PC-3 (cell line): ENCODE results near the gene SH3PXD2B. TPM values are rescaled to one million over a fixed set of nuclear protein-coding genes. Genes with fewer than 3 reads are reported as not detected.

Experiments
- ATAC-seq: fragments of 200-7000 bp; cut with Tn5 transposase; 2 replicates; pipeline ENCODE4 v1.9.1; 2020; ENCODE audit warnings: mild to moderate bottlenecking, moderate library complexity
- BruUV-seq: library from RNA; stranded (reverse); fragments of 400-500 nt; replicated peaks from 2 replicates; lab custom pipeline; 2021; lab: Mats Ljungman, UMichigan
- CTCF ChIA-PET: fragments of 300-600 bp; sonication (Branson Sonifier 250); formaldehyde crosslinking; loops from one replicate; lab custom pipeline; 2022; ENCODE audit warnings: antibody characterized with exemption; lab: Charles Lee
- POLR2A ChIA-PET: fragments of 300-600 bp; sonication (Branson Sonifier 250); formaldehyde crosslinking; loops from one replicate; lab custom pipeline; 2022; ENCODE audit warnings: antibody characterized with exemption; ENCODE audit not compliant: unreplicated experiment; lab: Charles Lee
- DNase-seq: peaks from one replicate; pipeline ENCODE4 v3.0.0-alpha.2; 2015
- H2AFZ ChIP-seq: fragments of 300-600 bp; sonication (generic); 2 replicates; pipeline ENCODE4 v1.6.0; 2016; ENCODE audit warnings: antibody characterized with exemption, low read length
- H3F3A ChIP-seq: fragments of 300-600 bp; sonication (generic); one replicate; pipeline ENCODE4 v1.6.0; 2017; ENCODE audit warnings: antibody characterized with exemption, low read length, control low read depth, mild to moderate bottlenecking; ENCODE audit not compliant: unreplicated experiment
- H3K27ac ChIP-seq: fragments of 300-600 bp; sonication (generic); 2 replicates; pipeline ENCODE4 v1.5.1; 2016; ENCODE audit warnings: mild to moderate bottlenecking, low read length
- H3K27me3 ChIP-seq: fragments of 300-600 bp; sonication (generic); 2 replicates; pipeline ENCODE4 v1.6.1; 2016; ENCODE audit warnings: low read length, mixed read lengths
- H3K36me3 ChIP-seq: fragments of 300-600 bp; sonication (generic); 2 replicates; pipeline ENCODE4 v1.6.1; 2016; ENCODE audit warnings: low read depth, mixed run types, low read length, mixed read lengths
- H3K4me1 ChIP-seq: fragments of 300-600 bp; sonication (generic); 2 replicates; pipeline ENCODE4 v1.5.1; 2016; ENCODE audit warnings: low read length; ENCODE audit not compliant: insufficient read depth
- H3K4me2 ChIP-seq: fragments of 300-600 bp; sonication (generic); 2 replicates; pipeline ENCODE4 v1.6.0; 2016; ENCODE audit warnings: low read length
- H3K4me3 ChIP-seq: fragments of 300-600 bp; sonication (generic); 2 replicates; pipeline ENCODE4 v1.5.1; 2016; ENCODE audit warnings: mild to moderate bottlenecking, low read length, mixed read lengths
- H3K79me2 ChIP-seq: fragments of 300-600 bp; sonication (generic); 2 replicates; pipeline ENCODE4 v1.6.1; 2017; ENCODE audit warnings: low read length, mixed read lengths
- H3K9ac ChIP-seq: fragments of 300-600 bp; sonication (generic); 2 replicates; pipeline ENCODE4 v1.6.0; 2016; ENCODE audit warnings: mild to moderate bottlenecking, low read length
- H3K9me2 ChIP-seq: fragments of 300-600 bp; sonication (generic); replicated peaks from 2 replicates; pipeline ENCODE4 v1.6.1; 2016; ENCODE audit warnings: mixed run types, low read length, mixed read lengths
- H3K9me3 ChIP-seq: fragments of 300-600 bp; sonication (generic); 2 replicates; pipeline ENCODE4 v1.6.1; 2016; ENCODE audit warnings: low read length, mixed read lengths
- H4K20me1 ChIP-seq: fragments of 300-600 bp; sonication (generic); 2 replicates; pipeline ENCODE4 v1.6.1; 2016; ENCODE audit warnings: low read length, mixed read lengths
- EZH2 ChIP-seq: fragments of 300-600 bp; sonication (generic); IDR thresholded peaks from one replicate; pipeline ENCODE4 v1.6.1; 2017; ENCODE audit warnings: antibody characterized with exemption, mild to moderate bottlenecking, low read length; ENCODE audit not compliant: unreplicated experiment
- intact Hi-C: fragments of 100-400 bp; cut with micrococcal nuclease; formaldehyde crosslinking; loops from 2 replicates; pipeline ENCODE4 v1.9.0; 2023
- total RNA-seq: library from RNA; depleted of rRNA; stranded (reverse); fragments of >200 nt; gene quantifications from 2 replicates; pipeline ENCODE4 v1.2.3, GENCODE V29; 2014; rRNA removed
- TF ChIP-seq, protein P1 (sequence below): fragments of 300-600 bp; sonication (generic); conservative IDR thresholded peaks from 2 replicates; pipeline ENCODE4 v1.5.1; 2017; ENCODE audit warnings: antibody characterized with exemption, low read depth, mild to moderate bottlenecking, low read length

The SH3PXD2B gene
- total RNA-seq, 1 experiment from 2014 or later, result 9.8 TPM

DNA sequence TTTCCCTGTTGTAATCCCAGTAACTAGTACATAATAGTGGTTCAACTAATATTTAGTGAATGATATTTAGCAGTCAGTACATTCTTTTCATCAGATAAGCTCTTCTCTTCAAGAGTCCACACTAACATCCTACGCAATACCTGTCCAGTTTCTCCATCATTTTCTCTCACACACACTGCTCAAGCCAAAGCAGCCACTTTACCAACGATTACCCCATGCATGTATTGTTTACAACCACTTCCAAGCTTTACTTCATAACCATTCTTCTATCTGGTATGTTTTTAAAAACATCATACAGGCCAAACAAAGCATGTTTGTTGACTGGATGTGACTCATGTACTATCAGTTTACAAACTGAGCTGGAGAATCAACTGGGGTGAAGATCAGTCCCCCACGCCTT, 178.1 kb downstream of the SH3PXD2B start:
- TF ChIP-seq, protein P1, sequence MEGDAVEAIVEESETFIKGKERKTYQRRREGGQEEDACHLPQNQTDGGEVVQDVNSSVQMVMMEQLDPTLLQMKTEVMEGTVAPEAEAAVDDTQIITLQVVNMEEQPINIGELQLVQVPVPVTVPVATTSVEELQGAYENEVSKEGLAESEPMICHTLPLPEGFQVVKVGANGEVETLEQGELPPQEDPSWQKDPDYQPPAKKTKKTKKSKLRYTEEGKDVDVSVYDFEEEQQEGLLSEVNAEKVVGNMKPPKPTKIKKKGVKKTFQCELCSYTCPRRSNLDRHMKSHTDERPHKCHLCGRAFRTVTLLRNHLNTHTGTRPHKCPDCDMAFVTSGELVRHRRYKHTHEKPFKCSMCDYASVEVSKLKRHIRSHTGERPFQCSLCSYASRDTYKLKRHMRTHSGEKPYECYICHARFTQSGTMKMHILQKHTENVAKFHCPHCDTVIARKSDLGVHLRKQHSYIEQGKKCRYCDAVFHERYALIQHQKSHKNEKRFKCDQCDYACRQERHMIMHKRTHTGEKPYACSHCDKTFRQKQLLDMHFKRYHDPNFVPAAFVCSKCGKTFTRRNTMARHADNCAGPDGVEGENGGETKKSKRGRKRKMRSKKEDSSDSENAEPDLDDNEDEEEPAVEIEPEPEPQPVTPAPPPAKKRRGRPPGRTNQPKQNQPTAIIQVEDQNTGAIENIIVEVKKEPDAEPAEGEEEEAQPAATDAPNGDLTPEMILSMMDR, result no peak
- TF ChIP-seq EZH2, result no peak
- intact Hi-C loops, result no loop called here
- POLR2A ChIA-PET, result no interaction called here
- no TSS peak for BruUV-seq
- Histone ChIP-seq H3K79me2 (peaks cover 100% of the 10 kb centered on the region), H2AFZ (no peak overlapping the region), H3F3A (no peaks in the 10 kb centered on the region), H3K36me3 (no peaks in the 10 kb centered on the region; the same call in 1 of the 2 replicates), H3K4me2 (peak overlapping the region; percentile 20), H3K9me2 (no peaks in the 10 kb centered on the region), H3K4me3 (no peak overlapping the region), H3K9ac (no peak overlapping the region), H3K27ac (peak overlapping the region; percentile 4; the same call in 1 of the 2 replicates), H3K9me3 (no peaks in the 10 kb centered on the region), H3K4me1 (peaks cover 30% of the 10 kb centered on the region), H3K27me3 (no peaks in the 10 kb centered on the region), H4K20me1 (peaks cover 35% of the 10 kb centered on the region)
- peak; percentile 65 for DNase-seq
- CTCF ChIA-PET, result no interaction called here
- peak; percentile 80 for ATAC-seq

Other genes with a start within 250 kb of the SH3PXD2B start
- gene UBTD2, start 170.8 kb downstream of the SH3PXD2B start, total RNA-seq, result 22.6 and 23.8 TPM in 2 replicates
- gene NEURL1B, start 186.7 kb upstream of the SH3PXD2B start, total RNA-seq, result 0.95 and 2.5 TPM in 2 replicates